Measurements from ENCODE around the gene RBM7. TPM values are rescaled to one million over a fixed set of nuclear protein-coding genes. Genes with fewer than 3 reads are reported as not detected.

RBM7 gene
- polyA plus RNA-seq, 1 donor from 2014 or later, result 36.2 TPM

GRCh38 chr11:114438303-114438702, 37.8 kb downstream of the RBM7 start:
- no peaks in the 10 kb centered on the region for H3K9me2 ChIP-seq (ENCODE audit: insufficient read depth, low read length)
- no peaks in the 10 kb centered on the region for H3K27me3 ChIP-seq (ENCODE audit: insufficient read depth, low read depth, low read length)
- H3K79me2 ChIP-seq (replicated peaks; ENCODE audit: insufficient read depth, low read length), result peaks cover 4% of the 10 kb centered on the region
- no peaks in the 10 kb centered on the region for H4K20me1 ChIP-seq (ENCODE audit: insufficient read depth)
- H2AFZ ChIP-seq (ENCODE audit: low read depth, low read length), result no peak overlapping the region
- H3K36me3 ChIP-seq (ENCODE audit: insufficient read depth, low read length), result no peaks in the 10 kb centered on the region
- H3K4me3 ChIP-seq (ENCODE audit: low read length), result no peak overlapping the region
- H3K9me3 ChIP-seq (ENCODE audit: low read length), result no peaks in the 10 kb centered on the region
- no peak overlapping the region for H3K9ac ChIP-seq (ENCODE audit: low read length)
- no peaks in the 10 kb centered on the region for H3F3A ChIP-seq (ENCODE audit: insufficient read depth, low read length, poor library complexity, severe bottlenecking)
- H3K27ac ChIP-seq (ENCODE audit: low read length), result no peak overlapping the region
- no peak overlapping the region for H3K4me2 ChIP-seq (ENCODE audit: low read length)
- no peak for TF ChIP-seq RAD21 (conservative IDR thresholded peaks at IDR 0.05)
- no peak for TF ChIP-seq TAF1 (IDR thresholded peaks at IDR 0.05; ENCODE audit: low read depth)
- no peak for TF ChIP-seq SMC3 (conservative IDR thresholded peaks at IDR 0.05; ENCODE audit: poor library complexity)
- no peak for TF ChIP-seq REST (IDR thresholded peaks at IDR 0.05; ENCODE audit: borderline replicate concordance)
- no peak for TF ChIP-seq CTCF (IDR thresholded peaks at IDR 0.05; ENCODE audit: poor library complexity, severe bottlenecking)
- no peak for TF ChIP-seq EZH2 (IDR thresholded peaks at IDR 0.05; ENCODE audit: borderline replicate concordance, insufficient read depth, low read length, poor library complexity, severe bottlenecking)
- no peak for TF ChIP-seq POLR2AphosphoS5 (IDR thresholded peaks at IDR 0.05)
- TF ChIP-seq EP300 (conservative IDR thresholded peaks at IDR 0.05; ENCODE audit: poor library complexity, severe bottlenecking), result no peak
- no peak for TF ChIP-seq MXI1 (conservative IDR thresholded peaks at IDR 0.05; ENCODE audit: poor library complexity, severe bottlenecking)

- H3K27ac ChIP-seq (ENCODE audit: low read length), result no peak within 1 kb of the TSS
- no peaks in the 10 kb centered on the region for H3K36me3 ChIP-seq (ENCODE audit: insufficient read depth, low read length)
- H3K9me3 ChIP-seq (ENCODE audit: low read length), result no peaks in the 10 kb centered on the region
- H3K79me2 ChIP-seq (replicated peaks; ENCODE audit: insufficient read depth, low read length), result peaks cover 4% of the 10 kb centered on the region
- H3K9ac ChIP-seq (ENCODE audit: low read length), result peak within 1 kb of the TSS; percentile 73
- no peaks in the 10 kb centered on the region for H4K20me1 ChIP-seq (ENCODE audit: insufficient read depth)
- no peak for TF ChIP-seq EZH2 (IDR thresholded peaks at IDR 0.05; ENCODE audit: borderline replicate concordance, insufficient read depth, low read length, poor library complexity, severe bottlenecking)
- TF ChIP-seq SMC3 (conservative IDR thresholded peaks at IDR 0.05; ENCODE audit: poor library complexity), result peak; percentile 60
- TF ChIP-seq POLR2AphosphoS5 (IDR thresholded peaks at IDR 0.05), result peak; percentile 51
- no peak for TF ChIP-seq EP300 (conservative IDR thresholded peaks at IDR 0.05; ENCODE audit: poor library complexity, severe bottlenecking)
- TF ChIP-seq REST (IDR thresholded peaks at IDR 0.05; ENCODE audit: borderline replicate concordance), result no peak
- TF ChIP-seq RAD21 (conservative IDR thresholded peaks at IDR 0.05), result peak; percentile 57
- no peak for TF ChIP-seq TAF1 (IDR thresholded peaks at IDR 0.05; ENCODE audit: low read depth)
- TF ChIP-seq MXI1 (conservative IDR thresholded peaks at IDR 0.05; ENCODE audit: poor library complexity, severe bottlenecking), result peak; percentile 93
- TF ChIP-seq CTCF (IDR thresholded peaks at IDR 0.05; ENCODE audit: poor library complexity, severe bottlenecking), result peak; percentile 70
- H3K9me2 ChIP-seq (ENCODE audit: insufficient read depth, low read length), result no peaks in the 10 kb centered on the region
- H2AFZ ChIP-seq (ENCODE audit: low read depth, low read length), result peak within 1 kb of the TSS; percentile 93
- H3K27me3 ChIP-seq (ENCODE audit: insufficient read depth, low read depth, low read length), result no peaks in the 10 kb centered on the region
- peak within 1 kb of the TSS; percentile 57 for H3K4me2 ChIP-seq (ENCODE audit: low read length)
- peak within 1 kb of the TSS; percentile 92 for H3K4me3 ChIP-seq (ENCODE audit: low read length)
- H3F3A ChIP-seq (ENCODE audit: insufficient read depth, low read length, poor library complexity, severe bottlenecking), result no peaks in the 10 kb centered on the region
These were observed 39.0 kb downstream of the RBM7 start, which contains the start of gene REXO2 for GRCh38 chr11:114439229-114440120. Gene REXO2, plus strand, starts transcription at chr11:114439467. Its CDS starts 62 bp downstream, at chr11:114439529.

Measured in neural cell (in vitro differentiated cells).